ENCODE results near the gene NAPEPLD. TPM values are rescaled to one million over a fixed set of nuclear protein-coding genes. Genes with fewer than 3 reads are reported as not detected.

Gene NAPEPLD
- total RNA-seq, 1 experiment from 2014 or later: 7.5 TPM

DNA sequence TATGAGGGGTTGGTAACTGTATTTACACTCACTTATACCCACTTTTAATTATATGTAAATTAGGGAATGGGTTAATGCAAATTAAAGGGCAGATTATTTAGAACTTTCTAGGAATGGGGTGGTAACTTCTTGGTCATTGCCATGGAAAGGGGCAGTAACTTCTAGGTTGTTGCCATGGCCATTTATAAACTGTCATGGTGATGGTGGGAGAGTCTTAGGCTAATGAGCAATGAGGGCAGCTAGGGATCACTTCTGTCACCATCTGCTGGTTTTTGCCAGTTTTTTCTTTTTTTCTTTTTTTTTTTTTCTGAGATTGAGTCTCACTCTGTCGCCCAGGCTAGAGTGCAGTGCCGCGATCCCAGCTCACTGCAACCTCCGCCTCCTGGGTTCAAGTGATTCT is 33.1 kb downstream of the NAPEPLD start:
- Mint-ChIP-seq H3K4me1 (no peaks in the 10 kb centered on the region), H3K36me3 (peaks cover 23% of the 10 kb centered on the region), H3K27ac (no peak overlapping the region), H3K27me3 (ENCODE audit: low read depth) (no peaks in the 10 kb centered on the region), H3K9me3 (0 out of 2 replicates have a peak, but pooled peaks cover 6% of the 10 kb centered on the region), H3K4me3 (no peak overlapping the region)
- TF ChIP-seq RELA (CRISPR knock-in tag; IDR thresholded peaks at IDR 0.05; ENCODE audit: borderline replicate concordance): no peak
- TF ChIP-seq MXD4 (CRISPR knock-in tag; IDR thresholded peaks at IDR 0.05; ENCODE audit: borderline replicate concordance): no peak
- no peak for TF ChIP-seq IRF2 (CRISPR knock-in tag; IDR thresholded peaks at IDR 0.05; ENCODE audit: borderline replicate concordance, low read depth)
- TF ChIP-seq PRRX2 (CRISPR knock-in tag; IDR thresholded peaks at IDR 0.05): no peak
- TF ChIP-seq, protein P1, sequence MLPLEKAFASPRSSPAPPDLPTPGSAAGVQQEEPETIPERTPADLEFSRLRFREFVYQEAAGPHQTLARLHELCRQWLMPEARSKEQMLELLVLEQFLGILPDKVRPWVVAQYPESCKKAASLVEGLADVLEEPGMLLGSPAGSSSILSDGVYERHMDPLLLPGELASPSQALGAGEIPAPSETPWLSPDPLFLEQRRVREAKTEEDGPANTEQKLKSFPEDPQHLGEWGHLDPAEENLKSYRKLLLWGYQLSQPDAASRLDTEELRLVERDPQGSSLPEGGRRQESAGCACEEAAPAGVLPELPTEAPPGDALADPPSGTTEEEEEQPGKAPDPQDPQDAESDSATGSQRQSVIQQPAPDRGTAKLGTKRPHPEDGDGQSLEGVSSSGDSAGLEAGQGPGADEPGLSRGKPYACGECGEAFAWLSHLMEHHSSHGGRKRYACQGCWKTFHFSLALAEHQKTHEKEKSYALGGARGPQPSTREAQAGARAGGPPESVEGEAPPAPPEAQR (CRISPR knock-in tag; IDR thresholded peaks at IDR 0.05): no peak
- no peak for TF ChIP-seq GRHL2 (CRISPR knock-in tag; IDR thresholded peaks at IDR 0.05; ENCODE audit: insufficient replicate concordance, severe bottlenecking)
- TF ChIP-seq, protein P2, sequence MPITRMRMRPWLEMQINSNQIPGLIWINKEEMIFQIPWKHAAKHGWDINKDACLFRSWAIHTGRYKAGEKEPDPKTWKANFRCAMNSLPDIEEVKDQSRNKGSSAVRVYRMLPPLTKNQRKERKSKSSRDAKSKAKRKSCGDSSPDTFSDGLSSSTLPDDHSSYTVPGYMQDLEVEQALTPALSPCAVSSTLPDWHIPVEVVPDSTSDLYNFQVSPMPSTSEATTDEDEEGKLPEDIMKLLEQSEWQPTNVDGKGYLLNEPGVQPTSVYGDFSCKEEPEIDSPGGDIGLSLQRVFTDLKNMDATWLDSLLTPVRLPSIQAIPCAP (CRISPR knock-in tag; IDR thresholded peaks at IDR 0.05): no peak
- TF ChIP-seq, protein P3, sequence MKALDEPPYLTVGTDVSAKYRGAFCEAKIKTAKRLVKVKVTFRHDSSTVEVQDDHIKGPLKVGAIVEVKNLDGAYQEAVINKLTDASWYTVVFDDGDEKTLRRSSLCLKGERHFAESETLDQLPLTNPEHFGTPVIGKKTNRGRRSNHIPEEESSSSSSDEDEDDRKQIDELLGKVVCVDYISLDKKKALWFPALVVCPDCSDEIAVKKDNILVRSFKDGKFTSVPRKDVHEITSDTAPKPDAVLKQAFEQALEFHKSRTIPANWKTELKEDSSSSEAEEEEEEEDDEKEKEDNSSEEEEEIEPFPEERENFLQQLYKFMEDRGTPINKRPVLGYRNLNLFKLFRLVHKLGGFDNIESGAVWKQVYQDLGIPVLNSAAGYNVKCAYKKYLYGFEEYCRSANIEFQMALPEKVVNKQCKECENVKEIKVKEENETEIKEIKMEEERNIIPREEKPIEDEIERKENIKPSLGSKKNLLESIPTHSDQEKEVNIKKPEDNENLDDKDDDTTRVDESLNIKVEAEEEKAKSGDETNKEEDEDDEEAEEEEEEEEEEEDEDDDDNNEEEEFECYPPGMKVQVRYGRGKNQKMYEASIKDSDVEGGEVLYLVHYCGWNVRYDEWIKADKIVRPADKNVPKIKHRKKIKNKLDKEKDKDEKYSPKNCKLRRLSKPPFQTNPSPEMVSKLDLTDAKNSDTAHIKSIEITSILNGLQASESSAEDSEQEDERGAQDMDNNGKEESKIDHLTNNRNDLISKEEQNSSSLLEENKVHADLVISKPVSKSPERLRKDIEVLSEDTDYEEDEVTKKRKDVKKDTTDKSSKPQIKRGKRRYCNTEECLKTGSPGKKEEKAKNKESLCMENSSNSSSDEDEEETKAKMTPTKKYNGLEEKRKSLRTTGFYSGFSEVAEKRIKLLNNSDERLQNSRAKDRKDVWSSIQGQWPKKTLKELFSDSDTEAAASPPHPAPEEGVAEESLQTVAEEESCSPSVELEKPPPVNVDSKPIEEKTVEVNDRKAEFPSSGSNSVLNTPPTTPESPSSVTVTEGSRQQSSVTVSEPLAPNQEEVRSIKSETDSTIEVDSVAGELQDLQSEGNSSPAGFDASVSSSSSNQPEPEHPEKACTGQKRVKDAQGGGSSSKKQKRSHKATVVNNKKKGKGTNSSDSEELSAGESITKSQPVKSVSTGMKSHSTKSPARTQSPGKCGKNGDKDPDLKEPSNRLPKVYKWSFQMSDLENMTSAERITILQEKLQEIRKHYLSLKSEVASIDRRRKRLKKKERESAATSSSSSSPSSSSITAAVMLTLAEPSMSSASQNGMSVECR (CRISPR knock-in tag; IDR thresholded peaks at IDR 0.05; ENCODE audit: borderline replicate concordance): no peak
- no peak for TF ChIP-seq ZBTB21 (CRISPR knock-in tag; IDR thresholded peaks at IDR 0.05; ENCODE audit: borderline replicate concordance)
- TF ChIP-seq TCF7 (CRISPR knock-in tag; IDR thresholded peaks at IDR 0.05; ENCODE audit: low read depth): no peak
- no peak for TF ChIP-seq NFE2L1 (CRISPR knock-in tag; IDR thresholded peaks at IDR 0.05)
- TF ChIP-seq TEAD4 (CRISPR knock-in tag; IDR thresholded peaks at IDR 0.05): no peak
- TF ChIP-seq ZNF121 (CRISPR knock-in tag; IDR thresholded peaks at IDR 0.05): no peak
- TF ChIP-seq GABPB1 (CRISPR knock-in tag; IDR thresholded peaks at IDR 0.05): no peak
- TF ChIP-seq, protein P4, sequence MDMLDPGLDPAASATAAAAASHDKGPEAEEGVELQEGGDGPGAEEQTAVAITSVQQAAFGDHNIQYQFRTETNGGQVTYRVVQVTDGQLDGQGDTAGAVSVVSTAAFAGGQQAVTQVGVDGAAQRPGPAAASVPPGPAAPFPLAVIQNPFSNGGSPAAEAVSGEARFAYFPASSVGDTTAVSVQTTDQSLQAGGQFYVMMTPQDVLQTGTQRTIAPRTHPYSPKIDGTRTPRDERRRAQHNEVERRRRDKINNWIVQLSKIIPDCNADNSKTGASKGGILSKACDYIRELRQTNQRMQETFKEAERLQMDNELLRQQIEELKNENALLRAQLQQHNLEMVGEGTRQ (CRISPR knock-in tag; IDR thresholded peaks at IDR 0.05): no peak
- TF ChIP-seq, protein P5, sequence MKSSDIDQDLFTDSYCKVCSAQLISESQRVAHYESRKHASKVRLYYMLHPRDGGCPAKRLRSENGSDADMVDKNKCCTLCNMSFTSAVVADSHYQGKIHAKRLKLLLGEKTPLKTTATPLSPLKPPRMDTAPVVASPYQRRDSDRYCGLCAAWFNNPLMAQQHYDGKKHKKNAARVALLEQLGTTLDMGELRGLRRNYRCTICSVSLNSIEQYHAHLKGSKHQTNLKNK (CRISPR knock-in tag; IDR thresholded peaks at IDR 0.05): no peak
- TF ChIP-seq RORB (CRISPR knock-in tag; IDR thresholded peaks at IDR 0.05): no peak
- TF ChIP-seq, protein P6, sequence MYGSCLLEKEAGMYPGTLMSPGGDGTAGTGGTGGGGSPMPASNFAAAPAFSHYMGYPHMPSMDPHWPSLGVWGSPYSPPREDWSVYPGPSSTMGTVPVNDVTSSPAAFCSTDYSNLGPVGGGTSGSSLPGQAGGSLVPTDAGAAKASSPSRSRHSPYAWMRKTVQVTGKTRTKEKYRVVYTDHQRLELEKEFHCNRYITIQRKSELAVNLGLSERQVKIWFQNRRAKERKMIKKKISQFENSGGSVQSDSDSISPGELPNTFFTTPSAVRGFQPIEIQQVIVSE (CRISPR knock-in tag; IDR thresholded peaks at IDR 0.05; ENCODE audit: borderline replicate concordance): no peak
- DNase-seq (ENCODE audit: low spot score): no peak
- ChIA-PET CTCF (no interaction called here), POLR2A (interaction anchor here (0.6 kb wide), 1 partner anchor 9 kb away, joined by 5 read pairs; no protein-coding TSS in a partner anchor)
- no peak for ATAC-seq
